GM21423 (cell line): Measurements from ENCODE around the gene VCAN.
A peak's percentile ranks its signal among the peaks of the same experiment; 100 is the strongest.

Source experiments
- ATAC-seq: cut with Tn5 transposase; IDR thresholded peaks from one replicate; pipeline ENCODE4 v1.9.1; 2021; ENCODE audit warnings: mild to moderate bottlenecking, moderate library complexity; ENCODE audit not compliant: unreplicated experiment

Gene VCAN

DNA sequence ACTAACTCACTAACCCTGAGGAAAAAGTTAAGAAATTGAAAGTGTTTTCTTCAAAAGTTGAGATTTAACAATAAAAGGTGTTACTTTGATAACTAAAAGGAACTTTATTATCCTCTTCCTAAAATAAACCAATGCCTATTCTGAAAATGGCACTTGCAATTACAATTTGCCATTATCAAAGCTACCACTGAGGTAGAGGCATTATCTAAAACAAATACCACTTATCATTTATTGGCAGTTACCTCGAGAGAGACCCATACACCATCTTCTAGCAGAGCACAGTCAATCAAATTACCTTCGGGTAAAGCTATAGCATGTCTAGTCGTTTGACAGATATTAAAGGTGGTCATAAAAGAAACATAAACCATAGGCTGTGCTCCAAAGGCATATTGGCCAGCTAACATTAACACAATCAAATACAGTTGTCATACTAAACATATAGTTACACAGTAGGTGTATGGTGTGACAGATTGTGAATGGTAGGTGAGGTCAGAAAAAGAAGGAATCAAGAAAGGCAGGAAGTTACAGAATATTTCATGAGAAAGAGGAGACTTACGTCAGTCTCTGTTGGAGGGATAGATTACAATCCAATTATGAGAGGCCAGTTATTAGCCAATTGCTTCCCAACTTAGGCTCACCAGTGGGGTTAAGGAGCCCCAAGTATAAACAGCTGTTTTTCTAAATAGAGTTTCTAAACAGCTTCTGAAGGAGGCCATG lies 56.3 kb downstream of the VCAN start:
- ATAC-seq, result no peak

DNA sequence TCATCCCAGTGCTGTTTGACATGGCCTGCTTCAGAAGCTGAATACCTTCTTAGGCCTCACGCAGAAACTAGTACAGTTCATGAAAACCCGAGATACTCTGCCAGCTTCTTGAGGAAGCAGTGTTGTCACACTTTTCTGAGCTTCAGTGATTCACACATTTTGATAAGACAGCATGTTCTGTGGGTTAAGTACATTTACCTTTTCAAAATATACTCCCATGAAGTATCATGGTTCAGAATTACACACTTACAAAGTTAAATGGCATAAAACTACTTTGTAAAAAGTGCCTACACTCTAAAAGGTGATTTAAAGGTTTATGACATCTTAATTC lies 56.9 kb downstream of the VCAN start:
- ATAC-seq, result no peak

DNA sequence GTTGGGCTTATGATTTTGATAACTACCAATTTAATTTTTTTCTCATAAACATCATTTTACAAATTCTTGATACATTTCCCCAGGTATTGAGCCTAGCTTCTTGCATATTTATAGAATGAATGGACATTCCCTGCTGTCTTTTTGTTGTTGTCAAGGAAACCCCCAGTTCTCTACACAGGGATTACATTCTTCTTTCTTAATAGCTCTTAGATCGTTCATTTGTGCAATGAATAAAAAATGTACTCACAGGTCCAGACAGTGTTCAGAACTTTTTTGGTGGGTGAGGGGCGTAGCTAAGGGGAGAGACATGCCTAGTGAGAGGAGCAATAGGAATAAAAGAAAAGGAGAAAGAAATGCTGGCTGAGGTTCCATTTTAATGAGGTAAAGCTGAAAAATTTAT lies 58.6 kb downstream of the VCAN start:
- no peak for ATAC-seq

DNA sequence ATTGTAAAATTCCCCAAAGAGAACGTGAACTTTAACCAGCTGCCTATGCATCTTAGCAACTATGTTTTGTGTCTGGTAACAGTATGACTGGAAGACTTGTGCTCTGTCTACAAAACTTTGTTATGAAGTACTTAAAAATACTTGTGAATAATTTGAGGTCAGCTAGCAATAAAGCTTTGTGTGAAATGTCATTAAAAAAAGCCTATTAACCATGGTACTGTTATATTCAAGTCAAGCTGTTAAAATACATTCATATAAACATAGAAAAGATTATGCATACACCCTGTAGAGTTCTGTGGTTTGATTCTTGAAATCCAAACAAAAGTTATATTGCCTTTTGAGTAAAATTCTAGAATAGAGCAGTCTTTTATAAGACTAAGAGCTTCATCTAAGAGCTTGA lies 60.1 kb downstream of the VCAN start:
- no peak for ATAC-seq

DNA sequence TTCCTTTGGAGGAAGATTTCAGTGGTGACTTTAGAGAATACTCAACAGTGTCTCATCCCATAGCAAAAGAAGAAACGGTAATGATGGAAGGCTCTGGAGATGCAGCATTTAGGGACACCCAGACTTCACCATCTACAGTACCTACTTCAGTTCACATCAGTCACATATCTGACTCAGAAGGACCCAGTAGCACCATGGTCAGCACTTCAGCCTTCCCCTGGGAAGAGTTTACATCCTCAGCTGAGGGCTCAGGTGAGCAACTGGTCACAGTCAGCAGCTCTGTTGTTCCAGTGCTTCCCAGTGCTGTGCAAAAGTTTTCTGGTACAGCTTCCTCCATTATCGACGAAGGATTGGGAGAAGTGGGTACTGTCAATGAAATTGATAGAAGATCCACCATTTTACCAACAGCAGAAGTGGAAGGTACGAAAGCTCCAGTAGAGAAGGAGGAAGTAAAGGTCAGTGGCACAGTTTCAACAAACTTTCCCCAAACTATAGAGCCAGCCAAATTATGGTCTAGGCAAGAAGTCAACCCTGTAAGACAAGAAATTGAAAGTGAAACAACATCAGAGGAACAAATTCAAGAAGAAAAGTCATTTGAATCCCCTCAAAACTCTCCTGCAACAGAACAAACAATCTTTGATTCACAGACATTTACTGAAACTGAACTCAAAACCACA lies 67.4 kb downstream of the VCAN start:
- peak; percentile 89 for ATAC-seq

DNA sequence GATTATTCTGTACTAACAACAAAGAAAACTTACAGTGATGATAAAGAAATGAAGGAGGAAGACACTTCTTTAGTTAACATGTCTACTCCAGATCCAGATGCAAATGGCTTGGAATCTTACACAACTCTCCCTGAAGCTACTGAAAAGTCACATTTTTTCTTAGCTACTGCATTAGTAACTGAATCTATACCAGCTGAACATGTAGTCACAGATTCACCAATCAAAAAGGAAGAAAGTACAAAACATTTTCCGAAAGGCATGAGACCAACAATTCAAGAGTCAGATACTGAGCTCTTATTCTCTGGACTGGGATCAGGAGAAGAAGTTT lies 67.9 kb downstream of the VCAN start:
- ATAC-seq, result no peak

DNA sequence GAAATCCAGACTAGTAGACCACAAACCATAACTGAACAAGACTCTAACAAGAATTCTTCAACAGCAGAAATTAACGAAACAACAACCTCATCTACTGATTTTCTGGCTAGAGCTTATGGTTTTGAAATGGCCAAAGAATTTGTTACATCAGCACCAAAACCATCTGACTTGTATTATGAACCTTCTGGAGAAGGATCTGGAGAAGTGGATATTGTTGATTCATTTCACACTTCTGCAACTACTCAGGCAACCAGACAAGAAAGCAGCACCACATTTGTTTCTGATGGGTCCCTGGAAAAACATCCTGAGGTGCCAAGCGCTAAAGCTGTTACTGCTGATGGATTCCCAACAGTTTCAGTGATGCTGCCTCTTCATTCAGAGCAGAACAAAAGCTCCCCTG lies 68.6 kb downstream of the VCAN start:
- ATAC-seq, result no peak

DNA sequence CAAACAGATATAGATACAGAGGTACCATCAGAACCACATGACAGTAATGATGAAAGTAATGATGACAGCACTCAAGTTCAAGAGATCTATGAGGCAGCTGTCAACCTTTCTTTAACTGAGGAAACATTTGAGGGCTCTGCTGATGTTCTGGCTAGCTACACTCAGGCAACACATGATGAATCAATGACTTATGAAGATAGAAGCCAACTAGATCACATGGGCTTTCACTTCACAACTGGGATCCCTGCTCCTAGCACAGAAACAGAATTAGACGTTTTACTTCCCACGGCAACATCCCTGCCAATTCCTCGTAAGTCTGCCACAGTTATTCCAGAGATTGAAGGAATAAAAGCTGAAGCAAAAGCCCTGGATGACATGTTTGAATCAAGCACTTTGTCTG lies 69.2 kb downstream of the VCAN start:
- no peak for ATAC-seq

DNA sequence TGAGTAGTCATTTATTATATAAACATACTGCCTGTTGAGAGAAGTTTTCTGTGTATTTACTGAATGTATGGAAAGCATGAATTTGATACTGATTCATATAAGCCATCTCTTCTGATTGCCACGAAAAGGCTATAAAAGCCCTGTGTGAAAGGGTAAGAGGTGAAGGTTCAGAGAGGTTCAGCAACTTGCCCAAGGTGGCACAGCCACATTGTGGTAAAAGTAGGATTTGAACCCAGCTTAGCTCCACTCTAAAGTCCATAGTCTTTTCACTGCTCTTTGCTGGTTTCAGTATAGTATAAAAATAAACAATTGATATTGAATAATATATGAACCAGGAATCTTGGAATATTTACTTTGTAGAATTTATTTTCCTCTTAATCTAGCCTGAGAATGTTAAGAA lies 71.3 kb downstream of the VCAN start:
- ATAC-seq, result no peak

DNA sequence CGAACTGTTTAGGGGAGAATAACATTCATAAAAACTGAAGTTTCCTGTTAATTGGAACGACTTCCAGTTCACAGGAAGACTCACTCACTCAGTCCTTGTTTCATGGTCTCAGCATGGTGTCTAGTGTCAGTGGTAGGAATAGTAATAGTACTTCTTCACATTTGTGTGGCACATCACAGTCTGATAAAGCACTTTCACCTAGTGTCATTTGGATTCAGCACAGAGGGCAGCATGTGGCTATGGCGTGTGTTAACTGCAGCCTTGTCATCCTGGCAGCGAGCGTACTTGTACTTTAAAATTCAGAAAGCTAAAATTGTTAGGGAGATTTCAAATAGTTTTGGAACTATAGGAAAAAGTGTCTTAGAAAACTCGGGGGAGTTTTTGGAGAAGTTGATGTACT lies 72.4 kb downstream of the VCAN start:
- no peak for ATAC-seq

DNA sequence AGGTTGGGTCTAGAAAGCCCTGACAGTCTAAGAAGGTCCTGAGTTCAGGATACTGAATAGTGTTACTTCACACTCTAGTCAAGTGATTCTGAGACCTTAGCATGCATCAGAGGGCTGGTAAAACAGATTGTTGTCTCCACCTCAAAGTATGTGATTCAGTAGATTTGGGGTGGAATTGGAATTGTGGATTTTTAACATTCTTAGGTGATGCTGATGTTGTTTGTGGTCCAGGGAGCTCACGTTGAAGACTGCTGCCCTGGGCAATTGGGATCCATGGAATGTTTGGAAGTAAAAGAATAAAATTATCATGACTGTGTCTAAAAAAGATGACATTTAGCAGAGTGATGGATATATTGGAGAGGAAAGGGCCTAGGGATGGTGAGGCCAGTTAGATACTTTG lies 75.6 kb downstream of the VCAN start:
- no peak for ATAC-seq

DNA sequence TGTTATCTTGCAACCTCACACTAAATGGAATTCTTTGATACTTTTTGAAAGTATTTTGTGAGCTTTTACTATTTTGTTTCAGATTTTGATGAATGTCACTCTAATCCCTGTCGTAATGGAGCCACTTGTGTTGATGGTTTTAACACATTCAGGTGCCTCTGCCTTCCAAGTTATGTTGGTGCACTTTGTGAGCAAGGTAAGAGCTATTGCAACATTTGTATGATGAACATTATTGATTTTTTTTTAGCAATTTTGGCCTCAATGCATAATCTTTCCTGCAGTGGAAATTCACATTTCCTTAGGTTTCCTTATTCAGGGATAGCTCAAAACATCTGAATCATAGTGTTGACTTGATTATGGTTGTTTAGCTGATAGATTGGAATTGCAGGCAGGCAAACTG lies 76.3 kb downstream of the VCAN start:
- no peak for ATAC-seq

DNA sequence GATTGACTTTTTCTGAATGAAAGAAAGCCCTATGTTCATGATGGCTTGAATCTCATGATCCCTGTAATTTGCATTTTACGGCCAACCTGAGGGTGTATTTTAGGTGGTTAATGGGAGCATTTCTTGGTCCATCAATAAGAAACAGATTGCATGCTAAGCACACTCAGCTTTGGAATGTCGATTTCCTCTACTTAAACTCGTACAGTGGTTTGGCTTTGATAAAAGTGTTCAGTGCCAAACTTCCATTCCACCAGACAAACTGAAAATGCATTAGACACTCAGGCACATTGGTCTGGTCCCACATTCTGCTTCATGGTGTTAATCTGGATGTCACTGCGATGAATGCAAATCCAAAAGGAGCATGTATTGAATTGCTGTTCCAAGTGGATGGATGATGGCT lies 77.0 kb downstream of the VCAN start:
- ATAC-seq, result no peak

DNA sequence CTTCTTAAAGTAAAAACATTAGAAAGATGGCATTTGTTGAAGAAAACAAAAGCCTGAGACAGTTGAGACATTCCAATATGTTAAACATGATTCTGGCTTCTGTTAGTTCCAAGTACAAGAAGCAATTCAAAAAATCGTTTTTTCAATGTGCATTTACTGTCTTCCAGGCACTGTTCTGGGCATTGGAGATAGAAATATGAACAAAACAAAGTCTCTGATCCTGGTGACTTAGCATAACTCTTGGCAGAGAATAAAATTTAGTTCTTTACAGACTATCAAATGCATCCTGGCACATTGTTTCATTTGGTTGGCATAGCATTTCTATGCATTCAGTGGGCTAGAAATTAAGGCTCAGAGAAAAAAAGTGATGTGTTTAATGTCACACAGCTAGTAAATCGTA lies 77.5 kb downstream of the VCAN start:
- no peak for ATAC-seq

DNA sequence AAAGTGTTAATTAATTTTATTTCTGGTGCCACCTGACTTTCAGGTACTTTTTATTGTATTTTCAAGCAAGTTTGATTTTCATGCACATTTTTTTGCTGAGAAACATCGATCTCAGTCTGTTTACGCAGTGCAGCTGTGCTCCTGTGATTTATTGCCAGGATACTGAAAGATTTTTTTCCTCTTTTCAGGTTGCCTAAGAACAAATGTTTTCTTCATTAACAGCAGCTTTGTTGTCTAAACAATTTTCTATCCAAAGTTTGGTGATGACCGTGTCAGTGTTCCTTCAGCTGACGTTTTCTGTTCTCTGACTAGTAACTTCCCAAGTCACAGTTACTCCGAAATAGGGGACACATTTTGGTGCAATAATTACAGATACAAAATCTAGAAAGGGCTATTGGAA lies 78.1 kb downstream of the VCAN start:
- no peak for ATAC-seq

DNA sequence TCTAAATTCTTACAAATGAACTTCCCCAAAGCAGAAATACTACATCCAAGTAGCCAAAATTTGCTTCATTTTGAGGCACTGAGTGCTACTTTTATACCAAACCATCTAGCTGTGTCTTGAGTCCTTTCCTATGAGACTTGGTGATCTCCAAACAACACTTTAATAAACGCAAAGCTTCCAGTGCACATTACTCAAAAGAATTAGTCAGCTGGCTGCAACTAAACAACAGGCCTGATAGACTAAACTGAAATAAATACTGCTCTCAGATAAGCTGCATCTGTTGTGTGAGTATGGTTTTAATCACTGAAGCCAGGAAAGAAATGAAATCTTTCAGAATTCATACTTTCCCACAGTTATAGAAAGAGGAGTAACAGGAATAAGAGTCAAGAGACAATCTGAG lies 80.3 kb downstream of the VCAN start:
- ATAC-seq, result no peak

DNA sequence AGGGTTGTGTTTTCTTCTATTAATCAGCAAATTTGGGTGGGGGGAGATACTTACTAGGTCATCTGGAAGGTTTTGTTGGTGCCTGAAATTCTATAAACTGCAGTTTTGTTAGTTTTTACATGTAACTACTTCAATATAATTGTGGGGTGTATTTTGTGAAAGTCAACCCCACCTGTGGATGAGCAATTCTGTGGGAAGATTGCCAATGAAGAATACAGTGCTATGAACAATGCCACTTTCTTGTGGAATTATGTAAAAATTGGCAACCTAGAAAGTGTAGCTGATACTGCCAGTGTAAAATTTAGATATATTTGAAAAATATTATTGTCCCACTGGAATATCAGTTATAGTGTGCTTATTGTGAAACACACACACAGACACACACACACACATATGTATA lies 80.7 kb downstream of the VCAN start:
- ATAC-seq, result no peak

DNA sequence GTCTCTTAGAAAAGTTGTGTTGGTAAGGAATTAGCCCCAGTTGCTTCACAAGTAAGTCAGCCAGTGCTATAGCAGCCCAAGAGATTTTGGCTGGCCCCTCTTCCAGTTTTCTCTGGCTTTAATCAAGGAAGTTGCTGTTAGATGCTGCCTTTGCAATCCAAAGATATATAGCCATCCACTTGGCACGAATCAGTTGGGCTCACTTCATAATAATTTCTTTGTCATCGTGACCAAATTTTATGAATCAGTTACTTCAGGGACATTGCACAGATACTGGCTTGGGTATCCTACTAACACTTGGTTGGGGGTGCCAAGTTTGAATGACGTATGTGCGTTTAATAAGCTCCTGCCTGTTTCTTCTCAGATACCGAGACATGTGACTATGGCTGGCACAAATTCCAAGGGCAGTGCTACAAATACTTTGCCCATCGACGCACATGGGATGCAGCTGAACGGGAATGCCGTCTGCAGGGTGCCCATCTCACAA lies 81.5 kb downstream of the VCAN start:
- no peak for ATAC-seq

DNA sequence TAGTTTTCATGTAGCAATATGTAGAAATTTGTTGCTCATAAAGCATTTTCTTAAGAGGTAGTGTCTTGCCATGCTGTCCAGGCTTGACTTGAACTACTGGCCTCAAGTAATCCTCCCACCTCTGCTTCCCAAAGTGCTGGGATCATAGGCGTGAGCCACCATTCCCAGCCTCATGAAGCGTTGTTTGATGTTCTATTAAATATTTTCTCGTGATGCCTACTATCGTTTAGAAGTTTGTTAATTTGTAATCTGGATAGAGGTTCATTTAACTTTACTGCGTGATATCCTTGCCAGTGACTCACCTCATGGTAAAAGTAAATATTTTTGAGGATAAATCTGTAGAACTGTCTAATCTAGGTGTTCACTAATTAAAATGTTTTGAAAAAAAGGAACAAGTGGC lies 82.6 kb downstream of the VCAN start:
- no peak for ATAC-seq

DNA sequence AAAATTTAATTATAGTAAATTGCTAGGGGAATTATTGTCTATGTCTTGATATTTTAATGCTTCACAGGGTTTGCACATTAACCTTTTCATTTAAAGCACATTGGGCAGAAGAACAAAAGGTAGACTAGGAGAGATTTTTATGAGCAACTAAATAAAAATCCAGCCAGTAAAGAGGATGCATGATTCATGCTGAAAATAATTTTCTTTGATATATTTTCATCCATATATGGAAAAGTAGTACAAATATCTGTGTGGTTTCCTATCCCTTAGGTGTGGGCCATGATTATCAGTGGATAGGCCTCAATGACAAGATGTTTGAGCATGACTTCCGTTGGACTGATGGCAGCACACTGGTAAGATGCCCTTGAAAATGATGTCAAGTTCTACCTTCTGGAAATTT lies 83.1 kb downstream of the VCAN start:
- ATAC-seq, result no peak

DNA sequence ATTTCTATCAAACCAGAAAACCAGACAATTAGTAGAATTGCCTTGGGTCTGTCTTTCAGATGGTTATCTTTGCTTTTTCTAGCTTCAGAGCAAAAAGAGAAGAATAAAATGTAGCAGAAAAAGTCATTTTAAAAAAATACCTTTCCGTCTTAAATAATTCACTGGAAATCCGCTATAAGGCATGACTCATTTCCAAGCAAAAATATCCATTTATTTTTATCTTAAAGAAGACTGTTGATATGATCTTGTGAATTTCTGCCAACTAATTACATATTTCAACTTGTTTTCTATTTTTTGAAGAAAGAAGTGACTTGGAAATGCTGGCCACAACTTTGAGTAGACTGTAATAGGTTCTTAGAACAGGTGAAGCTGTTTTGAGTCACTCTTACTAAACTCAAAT lies 83.7 kb downstream of the VCAN start:
- no peak for ATAC-seq

DNA sequence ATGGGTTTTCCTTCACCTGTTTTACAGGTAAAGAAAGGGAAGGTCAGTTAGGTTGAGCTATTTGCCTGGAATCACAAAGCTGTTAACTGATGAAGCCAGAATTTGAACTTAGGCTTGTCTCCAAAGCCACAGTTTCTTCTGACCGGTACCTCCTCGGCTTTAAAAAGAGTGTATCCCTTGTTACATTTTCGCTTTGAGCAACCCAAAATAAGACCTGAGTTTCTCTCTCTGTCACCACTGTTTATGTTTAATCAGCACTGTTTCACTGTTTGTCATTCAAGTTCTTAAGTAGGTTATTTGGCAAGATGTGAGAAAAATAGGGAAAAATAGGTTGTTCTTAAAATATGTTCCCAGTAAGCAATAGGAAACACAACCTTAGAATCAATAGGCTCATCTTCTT lies 84.6 kb downstream of the VCAN start:
- peak; percentile 73 for ATAC-seq

DNA sequence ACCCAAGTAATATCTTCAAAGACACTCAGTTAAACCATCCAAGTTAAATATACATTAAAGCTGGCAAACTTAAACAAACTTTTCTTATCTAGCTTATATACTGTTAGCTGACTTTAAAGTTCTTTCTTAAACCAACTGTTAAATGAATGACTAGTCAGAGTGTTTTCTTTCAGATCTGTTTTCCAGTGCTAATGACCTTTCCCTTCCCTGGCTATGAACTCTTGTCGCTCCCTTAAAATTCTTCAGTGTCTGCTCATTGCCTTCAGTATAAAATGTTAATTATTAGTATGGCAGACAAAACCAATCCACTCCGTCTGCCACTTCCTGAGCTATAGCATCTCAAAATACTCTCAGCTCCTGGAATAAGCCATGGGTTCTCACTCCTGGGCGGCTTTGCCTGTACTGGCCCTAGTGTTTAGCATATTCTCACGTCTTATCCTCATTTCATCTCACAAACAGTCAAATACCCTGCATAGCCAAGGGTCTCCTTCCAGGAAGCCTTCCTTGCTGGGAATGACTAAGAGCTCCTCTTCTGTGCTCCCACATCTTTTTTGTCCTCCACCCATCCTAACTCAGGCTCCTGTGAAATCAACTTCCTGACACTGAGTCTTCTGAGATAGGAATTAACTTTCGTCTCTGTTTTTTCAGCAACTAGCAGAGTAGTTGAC lies 87.7 kb downstream of the VCAN start:
- ATAC-seq, result no peak
